Fibroblast of peridontal ligament (primary cell): ENCODE results near the gene SLC2A13.
A peak's percentile ranks its signal among the peaks of the same experiment; 100 is the strongest.

ENCODE experiments used
- DNase-seq: peaks from one replicate; pipeline ENCODE4 v3.0.0-alpha.2; 2010; ENCODE audit errors: extremely low read depth

SLC2A13 gene

DNA sequence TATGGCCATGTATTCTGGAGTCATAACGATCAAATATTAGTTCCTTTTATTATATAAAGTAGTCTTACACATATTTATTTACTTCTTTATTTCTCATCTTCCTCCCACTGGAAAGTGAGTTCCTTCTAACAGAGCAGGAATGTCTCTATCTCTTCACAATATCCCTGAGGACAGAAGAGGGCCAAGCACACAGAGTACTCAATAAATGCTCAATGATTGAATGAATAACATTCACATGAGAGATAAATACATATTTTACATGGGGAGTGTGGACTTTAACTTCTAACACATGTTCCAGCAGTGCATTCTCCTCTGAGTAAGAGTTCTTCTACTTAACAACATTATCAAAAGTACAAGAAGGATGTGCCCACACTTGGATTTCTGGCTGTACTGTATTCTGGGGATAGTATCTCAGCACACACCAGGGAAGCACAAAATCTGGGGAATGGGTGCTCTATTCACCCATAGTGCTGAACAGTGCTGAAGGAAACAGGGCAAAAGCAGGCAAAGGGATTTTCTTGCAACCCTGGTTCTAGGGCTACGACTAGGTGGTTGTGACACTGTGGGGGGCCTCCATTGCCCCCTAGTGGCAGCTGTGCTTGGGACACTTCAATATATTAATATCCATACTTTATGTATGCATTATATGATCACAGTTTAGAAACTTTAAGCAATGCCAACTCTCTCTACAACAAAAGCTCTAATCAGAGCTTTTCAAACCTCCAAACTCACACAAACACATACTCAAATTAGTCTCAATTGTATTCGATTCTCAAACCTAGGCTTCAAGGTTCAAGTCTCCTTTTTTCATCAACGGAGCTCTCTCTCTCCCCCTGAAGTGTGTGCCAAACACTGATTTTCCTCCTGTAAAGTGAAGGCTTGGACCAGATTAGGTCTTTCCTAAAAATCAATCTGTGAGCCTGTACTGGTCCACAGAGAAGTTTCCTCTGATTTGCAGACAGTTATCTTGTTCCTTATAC, 115.5 kb downstream of the SLC2A13 start:
- peak; percentile 66 for DNase-seq

DNA sequence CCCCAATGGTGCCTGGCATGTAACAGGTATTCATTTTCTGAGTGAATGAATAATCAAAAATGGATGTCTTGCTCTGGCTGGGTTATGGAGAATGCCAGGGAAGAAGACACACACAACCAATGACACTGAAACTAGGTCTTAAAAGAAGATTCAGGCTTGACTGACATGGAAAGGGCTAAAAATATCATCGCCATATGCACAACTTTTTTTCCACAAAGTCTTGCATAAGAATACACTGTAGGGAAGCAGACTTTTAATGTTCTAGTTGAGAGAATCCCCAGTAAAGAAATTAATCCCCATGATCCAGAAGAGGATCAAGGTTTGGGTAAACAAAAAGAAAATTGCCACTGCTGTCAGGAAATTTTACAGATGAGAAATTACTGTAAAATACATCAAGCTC, 116.4 kb downstream of the SLC2A13 start:
- no peak for DNase-seq

- DNase-seq: no peak
Measured at GRCh38 chr12:39988574-39988973, 117.3 kb downstream of the SLC2A13 start.

DNA sequence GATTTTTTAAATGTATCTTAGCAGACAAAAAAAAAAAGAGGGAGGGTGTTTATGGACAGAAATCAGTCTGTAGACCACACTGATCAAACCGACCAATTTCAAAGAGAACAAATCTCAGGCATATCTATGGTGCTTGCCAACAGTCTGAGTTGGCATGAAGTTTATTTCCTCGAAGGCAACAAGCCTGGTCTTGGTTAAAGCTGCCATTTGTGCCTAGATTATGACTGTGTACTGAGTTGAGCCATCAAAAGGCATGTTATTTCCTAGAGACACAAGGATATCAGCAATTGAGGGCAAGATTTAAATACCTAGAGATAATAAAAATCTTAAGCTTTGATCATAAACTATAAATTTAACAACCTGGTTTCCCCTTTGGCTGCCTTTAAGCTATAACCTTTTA, 119.2 kb downstream of the SLC2A13 start:
- no peak for DNase-seq

DNA sequence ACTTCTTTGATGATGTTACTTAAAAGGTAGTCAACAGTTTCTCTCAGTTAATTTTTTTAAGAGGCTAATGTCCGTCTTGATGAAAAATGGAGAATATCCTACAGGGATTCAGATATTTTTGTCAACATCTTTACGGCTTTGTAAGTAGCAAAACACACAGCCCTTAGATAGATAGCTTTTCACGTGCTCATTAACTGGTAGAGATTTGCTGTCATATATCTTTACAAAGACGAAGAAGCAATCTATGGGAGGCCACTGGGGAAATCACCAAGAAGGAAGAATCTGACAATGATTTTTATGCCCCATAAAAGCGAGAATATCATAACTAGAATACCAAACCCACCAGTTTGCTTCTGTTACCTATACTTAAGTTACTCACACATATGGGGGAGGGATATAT, 121.2 kb downstream of the SLC2A13 start:
- no peak for DNase-seq

- no peak for DNase-seq
Measured at GRCh38 chr12:39975374-39975918, 130.4 kb downstream of the SLC2A13 start.

- peak; percentile 60 for DNase-seq
Measured at GRCh38 chr12:39972119-39972518, 133.8 kb downstream of the SLC2A13 start.

DNA sequence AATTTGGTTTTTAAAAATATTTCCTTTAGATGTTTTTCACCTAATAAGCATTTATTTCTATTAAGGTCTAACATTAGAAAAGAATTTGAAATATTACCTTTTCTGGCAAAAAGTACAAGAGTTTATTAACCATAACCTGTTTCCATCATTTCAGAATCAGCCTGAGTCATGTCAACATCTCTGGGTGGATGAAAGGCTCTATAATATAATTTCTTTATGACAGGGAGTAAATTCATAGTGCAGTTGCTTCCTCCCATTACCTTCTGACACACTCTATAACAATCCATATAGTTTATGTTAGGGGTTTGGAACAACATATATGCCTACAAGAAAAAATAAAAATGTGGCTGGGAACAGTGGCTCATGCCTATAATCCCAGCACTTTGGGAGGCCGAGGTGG, 134.5 kb downstream of the SLC2A13 start:
- DNase-seq: no peak

DNA sequence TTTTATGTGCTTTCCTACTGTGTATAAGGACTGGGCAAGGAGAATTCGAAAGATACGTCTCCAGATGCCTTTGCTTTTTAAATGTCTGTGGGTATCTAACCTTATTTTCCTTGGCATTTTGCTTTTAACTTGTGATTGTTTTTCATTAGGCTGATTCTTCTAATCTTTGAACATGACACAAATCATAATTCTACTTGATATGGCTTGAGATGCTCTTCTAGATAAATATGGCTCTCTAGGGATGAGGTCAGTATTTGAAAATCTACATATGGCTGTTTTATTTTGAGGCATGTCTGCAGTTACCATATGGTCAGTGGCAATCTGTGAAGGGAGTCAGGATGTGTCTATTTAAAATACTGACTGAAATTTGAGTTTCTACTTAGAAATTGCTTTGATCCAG, 139.2 kb downstream of the SLC2A13 start:
- DNase-seq: no peak

DNA sequence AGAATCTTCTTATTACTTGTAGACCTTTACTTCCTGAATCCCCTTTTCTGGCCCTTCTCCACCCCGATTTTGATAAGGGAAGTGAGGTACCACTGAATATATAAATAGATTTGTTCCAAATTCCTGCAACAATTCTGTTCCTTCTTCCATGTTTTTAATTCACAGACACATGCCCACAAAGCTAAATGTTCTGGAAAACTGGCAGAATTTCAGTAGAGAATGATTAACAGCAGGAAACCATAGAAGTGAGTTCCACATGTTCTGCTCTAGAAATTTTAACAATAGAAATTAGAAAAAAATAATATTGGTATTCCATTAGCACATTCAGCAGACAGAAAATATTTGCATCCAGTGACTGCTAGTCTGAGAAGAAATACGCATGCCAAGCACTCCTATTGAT, 139.6 kb downstream of the SLC2A13 start:
- DNase-seq: peak; percentile 5

GRCh38 chr12:39959467-39959866, 146.4 kb downstream of the SLC2A13 start:
- DNase-seq: no peak

- DNase-seq: peak; percentile 13
Measured at GRCh38 chr12:39959031-39959430, 146.8 kb downstream of the SLC2A13 start.

GRCh38 chr12:39958377-39958776, 147.5 kb downstream of the SLC2A13 start:
- DNase-seq: no peak

DNA sequence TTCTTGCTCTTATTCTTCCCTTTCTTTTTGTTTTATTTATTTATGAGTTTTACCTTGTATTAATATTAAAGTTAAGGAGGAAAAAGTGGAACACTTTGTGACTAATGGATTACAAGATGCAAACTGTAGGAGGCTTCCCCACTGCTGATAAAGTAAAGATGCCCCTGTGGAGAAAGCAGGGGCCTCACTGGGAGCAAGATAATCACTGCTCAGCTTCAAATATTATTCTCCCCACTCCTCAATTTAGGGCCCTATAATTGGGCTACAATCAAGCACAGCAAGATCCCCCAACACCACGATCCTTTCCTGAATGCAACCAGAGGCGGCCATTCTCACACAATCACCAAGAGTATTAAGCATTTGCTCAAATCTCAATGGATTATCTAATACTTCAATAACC, 149.2 kb downstream of the SLC2A13 start:
- no peak for DNase-seq

GRCh38 chr12:39946361-39947280, 159.3 kb downstream of the SLC2A13 start:
- DNase-seq: no peak

GRCh38 chr12:39937119-39937518, 168.8 kb downstream of the SLC2A13 start:
- DNase-seq: no peak

- DNase-seq: no peak
Measured at GRCh38 chr12:39935839-39936238, 170.0 kb downstream of the SLC2A13 start.

- peak; percentile 63 for DNase-seq
Measured at GRCh38 chr12:39935275-39935674, 170.6 kb downstream of the SLC2A13 start.

DNA sequence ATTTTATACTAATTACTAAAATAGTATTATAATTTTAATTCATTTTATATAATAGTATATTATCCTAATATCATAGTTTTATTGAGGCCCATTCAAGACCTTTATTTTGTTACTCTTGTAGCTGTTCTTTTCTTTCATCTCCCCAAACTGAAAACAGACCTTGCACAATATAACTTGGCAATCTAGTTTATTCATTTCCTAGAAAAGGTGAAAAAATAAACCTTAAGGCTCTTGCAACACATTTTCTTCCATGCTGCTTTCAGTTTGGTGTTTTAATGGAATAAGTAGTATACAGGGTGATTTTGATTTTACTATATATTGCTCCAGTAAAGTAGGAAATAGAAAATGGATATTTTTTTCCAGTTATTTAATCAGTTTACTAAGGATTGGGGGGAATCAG, 174.0 kb downstream of the SLC2A13 start:
- DNase-seq: peak; percentile 38

DNA sequence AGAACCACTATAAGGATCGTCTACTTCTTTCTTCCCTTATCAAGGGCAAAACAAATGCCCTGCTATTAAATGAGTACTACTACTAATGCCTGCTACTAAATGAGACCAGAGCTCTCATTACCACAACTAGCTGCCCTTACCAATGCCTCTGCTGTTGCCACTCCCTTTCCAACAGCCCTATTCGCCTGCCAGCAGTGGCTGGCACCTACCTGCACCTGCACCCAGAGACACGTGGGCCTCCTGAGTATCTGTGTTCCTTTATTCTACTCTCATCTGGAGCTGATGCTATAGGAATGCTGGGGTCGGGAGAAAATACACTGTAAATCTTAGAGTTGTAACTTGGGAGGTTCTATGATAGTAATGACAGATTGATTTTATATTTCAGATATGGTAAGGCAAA, 174.7 kb downstream of the SLC2A13 start:
- DNase-seq: no peak

- DNase-seq: no peak
Measured at GRCh38 chr12:39930101-39930500, 175.8 kb downstream of the SLC2A13 start.

GRCh38 chr12:39928181-39928899, 177.5 kb downstream of the SLC2A13 start:
- no peak for DNase-seq
